Heart right ventricle (tissue), 16 donors: ENCODE measurements around the gene PCSK1. TPM values are rescaled to one million over a fixed set of nuclear protein-coding genes. Genes with fewer than 3 reads are reported as not detected.

Experiments used
- ATAC-seq, 8 donors: fragments of 200-7000 bp; cut with Tn5 transposase; one replicate each; pipeline ENCODE4 v1.9.1; 2020; ENCODE audit warnings: mild to moderate bottlenecking in 8 of 8, moderate library complexity in 8 of 8, moderate number of reproducible peaks in 1 of 8
- DNase-seq, 2 donors: peaks; one replicate each; pipeline ENCODE4 v3.0.0-alpha.2; 2020
- H3K27ac ChIP-seq, 10 donors: fragments of 200-600 bp; sonication (generic) in 2 of 10; one replicate each; pipeline versions ENCODE4 v1.5.0 to v1.8.0; 2020 to 2022; ENCODE audit warnings: mild to moderate bottlenecking in 3 of 10
- H3K27me3 ChIP-seq, 7 donors: fragments of 200-600 bp; one replicate each; pipeline ENCODE4 v1.8.0; 2021 to 2022; ENCODE audit warnings: mild to moderate bottlenecking in 2 of 7
- H3K36me3 ChIP-seq, 9 donors: fragments of 200-600 bp; sonication (generic) in 1 of 9; one replicate each; pipeline versions ENCODE4 v1.5.0 to v1.8.0; 2020 to 2022; ENCODE audit warnings: mild to moderate bottlenecking in 2 of 9
- H3K4me1 ChIP-seq, 9 donors: fragments of 200-600 bp; sonication (generic) in 1 of 9; one replicate each; pipeline versions ENCODE4 v1.5.0 to v1.8.0; 2020 to 2022; ENCODE audit warnings: mild to moderate bottlenecking in 4 of 9
- H3K4me3 ChIP-seq, 10 donors: fragments of 200-600 bp; sonication (generic) in 2 of 10; one replicate each; pipeline versions ENCODE4 v1.5.0 to v1.8.0; 2020 to 2022; ENCODE audit warnings: mild to moderate bottlenecking in 7 of 10, moderate library complexity in 2 of 10
- H3K9me3 ChIP-seq, 11 donors: fragments of 200-600 bp in 10 of 11; sonication (generic) in 2 of 11; one replicate each; pipeline versions ENCODE4 v1.5.0 to v1.8.0; 2013 to 2022; ENCODE audit warnings: mild to moderate bottlenecking in 2 of 11, control low read depth in 1 of 11, moderate library complexity in 1 of 11
- WGBS, 2 donors: extraction: QIAGEN DNeasy Blood & Tissue Kit; methylation state at CpG; one replicate each; pipeline ENCODE4 v1.1.7; 2013; ENCODE audit warnings: inconsistent platforms in 1 of 2; 5-methylcytosine and 5-hydroxymethylcytosine counted together
- intact Hi-C, 10 donors: fragments of 100-400 bp; cut with DNase I; formaldehyde crosslinking; loops; one replicate each; pipeline versions ENCODE4 v1.11.1 to v1.14.2; 2022
- polyA plus RNA-seq, 2 donors: library from polyadenylated mRNA; stranded (reverse); fragments of 200-250 nt; gene quantifications; one replicate each; pipeline ENCODE4 v1.2.3, GENCODE V29; 2013
- total RNA-seq, 10 donors: library from RNA; stranded (reverse); fragmentation: NEBNext Ultra II Directional in 3 of 10; extraction: Animal tissue kit (Norgen Biotek cat#: 25700) in 3 of 10; gene quantifications; one replicate each; pipeline versions ENCODE4 v1.2.1 to v1.2.4, GENCODE V29; 2021 to 2023
- TF ChIP-seq, protein P1 (sequence below), 9 donors: fragments of 200-600 bp; sonication (generic) in 2 of 9; IDR thresholded peaks; one replicate each; pipeline versions ENCODE4 v1.5.0 to v1.8.0; 2021 to 2022; ENCODE audit warnings: antibody characterized with exemption in 9 of 9, mild to moderate bottlenecking in 5 of 9, moderate library complexity in 1 of 9
- donor health status: Arrhythmogenic right ventricular cardiomyopathy.
- donor health status: ischemic (EF 13 %, LVEDD 7.1; RV severe dilation, severe dysfunction).
- donor health status: healthy with polysubstance abuse.
- donor health status: DM: no; HTN: yes; CAD: no.
- donor health status: DM: no; HTN: no; CAD: no.
- donor health status: ischemic (EF 25% LVEDD 6.9; RV normal size, moderate dysfunction).
- donor health status: ischemic (EF 25% LVEDD 5.7; RV mildly dilated, moderate dysfunction).
- donor health status: healthy.
- donor health status: DM: yes; HTN: yes; CAD: no.
- donor health status: Ischemic cardiomyopathy.
- donor health status: ischemic (EF 35%, LVEDD 5.7; RV mildly dilated, moderate dysfunction).
- donor health status: nonischemic (EF 11% LVEDD 7.7; RV severe dilation, severe dysfunction).
- donor health status: DM: yes; HTN: yes; CAD: no.
- donor health status: PGD.
- donor health status: ischemic (EF 29% LVEDD 5.4; RV normal size, mild dysfunction).
- donor health status: nonischemic (EF 23%, LVEDD 6.1; RV moderate dilation, normal function).

PCSK1 gene
- total and polyA plus RNA-seq, 12 donors, result 0.15 to 0.65 (median 0.28) TPM; not detected in 3

DNA sequence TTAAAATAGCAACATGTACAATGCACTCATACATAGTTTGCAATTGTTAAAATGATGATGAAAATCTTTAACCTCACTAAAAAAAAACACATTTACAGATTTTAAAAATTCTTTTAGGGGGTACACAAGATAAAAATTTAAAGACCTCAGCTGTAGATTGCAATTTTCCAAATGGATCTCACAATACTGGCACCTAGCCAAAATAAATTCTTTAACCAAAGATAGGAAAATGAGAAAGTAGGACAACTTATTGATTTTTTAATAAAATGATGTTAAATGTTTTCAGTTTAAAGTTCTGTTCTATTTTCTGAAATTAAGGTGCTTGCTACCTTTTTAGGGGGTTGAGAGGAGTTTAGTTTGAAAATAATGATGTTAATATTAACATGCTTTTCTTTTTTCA, 90.0 kb downstream of the PCSK1 start:
- Histone ChIP-seq H3K9me3 (no peaks in the 10 kb centered on the region), H3K4me3 (no peak overlapping the region), H3K27ac (no peak overlapping the region), H3K27me3 (no peaks in the 10 kb centered on the region), H3K36me3 (no peaks in the 10 kb centered on the region), H3K4me1 (peaks cover 0 to 29% (median 14%) of the 10 kb centered on the region in 9 donors)
- no peak for ATAC-seq
- intact Hi-C loops, result loop anchor here in 2 of 10 donors (5.0 to 10.0 kb wide), 3 partner anchors 259 to 822 kb away; no protein-coding TSS in a partner anchor
- TF ChIP-seq, protein P1, sequence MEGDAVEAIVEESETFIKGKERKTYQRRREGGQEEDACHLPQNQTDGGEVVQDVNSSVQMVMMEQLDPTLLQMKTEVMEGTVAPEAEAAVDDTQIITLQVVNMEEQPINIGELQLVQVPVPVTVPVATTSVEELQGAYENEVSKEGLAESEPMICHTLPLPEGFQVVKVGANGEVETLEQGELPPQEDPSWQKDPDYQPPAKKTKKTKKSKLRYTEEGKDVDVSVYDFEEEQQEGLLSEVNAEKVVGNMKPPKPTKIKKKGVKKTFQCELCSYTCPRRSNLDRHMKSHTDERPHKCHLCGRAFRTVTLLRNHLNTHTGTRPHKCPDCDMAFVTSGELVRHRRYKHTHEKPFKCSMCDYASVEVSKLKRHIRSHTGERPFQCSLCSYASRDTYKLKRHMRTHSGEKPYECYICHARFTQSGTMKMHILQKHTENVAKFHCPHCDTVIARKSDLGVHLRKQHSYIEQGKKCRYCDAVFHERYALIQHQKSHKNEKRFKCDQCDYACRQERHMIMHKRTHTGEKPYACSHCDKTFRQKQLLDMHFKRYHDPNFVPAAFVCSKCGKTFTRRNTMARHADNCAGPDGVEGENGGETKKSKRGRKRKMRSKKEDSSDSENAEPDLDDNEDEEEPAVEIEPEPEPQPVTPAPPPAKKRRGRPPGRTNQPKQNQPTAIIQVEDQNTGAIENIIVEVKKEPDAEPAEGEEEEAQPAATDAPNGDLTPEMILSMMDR (IDR thresholded peaks at IDR 0.05), result no peak
- no peak for DNase-seq

- peaks cover 0 to 35% (median 14%) of the 10 kb centered on the region in 9 donors for H3K4me1 ChIP-seq
- ATAC-seq, result no peak
- no peak overlapping the region for H3K4me3 ChIP-seq
- TF ChIP-seq, protein P1 (IDR thresholded peaks at IDR 0.05), result no peak
- intact Hi-C loops, result loop anchor here in 2 of 10 donors (5.0 to 10.0 kb wide), 3 partner anchors 260 to 822 kb away; no protein-coding TSS in a partner anchor
- no peaks in the 10 kb centered on the region for H3K27me3 ChIP-seq
- no peak overlapping the region for H3K27ac ChIP-seq
- H3K36me3 ChIP-seq, result no peaks in the 10 kb centered on the region
- 87 to 88% methylated on average over 4 of the region's 4 CpGs for WGBS, 2 donors
- no peaks in the 10 kb centered on the region for H3K9me3 ChIP-seq
- no peak for DNase-seq
Measured at GRCh38 chr5:96342581-96342980, 90.5 kb downstream of the PCSK1 start.

Other genes with a start within 250 kb of the PCSK1 start
- gene CAST, start 229.1 kb upstream of the PCSK1 start, total RNA-seq, result 100 to 1,000 TPM; 385 to 783 (median 535) TPM
- gene CAST, start 229.1 kb upstream of the PCSK1 start, polyA plus RNA-seq, result 100 to 1,000 TPM; 174 to 245 TPM